GDM1 (cell line): ENCODE results near the gene VWA3A.
"Not testable (repeated sequence)": the region's sequence is repeated elsewhere in the genome, so short reads cannot be mapped to it uniquely, and the experiment has no call there.

Experiments
- DNase-seq: peaks from one replicate; lab custom pipeline; 2025; lab: John Stamatoyannopoulos, UW

Gene VWA3A

GRCh38 chr16:22132801-22133200 is 40.5 kb downstream of the VWA3A start:
- DNase-seq = no peak

- no peak for DNase-seq
These were observed 46.1 kb downstream of the VWA3A start for GRCh38 chr16:22138482-22138881.

DNA sequence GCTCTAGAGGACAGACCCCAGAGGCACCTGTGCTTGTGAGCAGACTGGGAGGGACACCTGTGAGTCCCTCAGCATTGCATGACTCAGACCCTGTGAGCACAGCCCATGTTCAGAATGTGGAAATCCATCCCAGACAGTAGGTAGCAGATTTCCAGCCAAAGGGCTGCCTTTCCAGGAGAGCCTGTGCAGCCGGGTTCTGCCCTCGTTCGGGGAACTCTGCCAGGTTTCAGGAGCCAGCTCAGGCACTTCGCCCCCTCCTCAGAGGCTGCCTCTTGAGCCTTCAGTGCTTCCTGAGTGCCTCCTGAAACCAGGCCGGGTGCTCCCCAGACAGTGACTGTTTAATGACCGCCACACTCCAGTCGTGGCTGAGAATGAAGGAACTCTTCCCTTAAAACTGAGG is 46.7 kb downstream of the VWA3A start:
- DNase-seq = no peak

DNA sequence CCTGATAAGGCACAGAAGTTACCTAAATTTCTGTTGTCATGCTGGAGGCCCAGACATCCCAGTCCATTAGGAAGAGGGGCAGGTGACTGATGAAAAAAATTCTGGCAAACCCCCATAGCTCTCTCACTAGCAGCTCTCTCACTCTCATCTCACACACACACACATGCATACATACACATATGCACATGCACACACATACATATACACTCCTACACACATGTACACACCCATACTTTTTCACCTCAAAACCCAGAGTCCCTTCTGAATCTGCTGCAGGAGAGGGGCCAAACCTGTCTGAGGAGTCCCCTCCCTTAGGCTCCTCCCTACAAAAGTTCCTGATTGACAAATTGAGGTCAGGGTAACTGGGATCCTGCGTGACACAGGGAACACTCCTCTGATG is 47.4 kb downstream of the VWA3A start:
- DNase-seq = no peak

DNA sequence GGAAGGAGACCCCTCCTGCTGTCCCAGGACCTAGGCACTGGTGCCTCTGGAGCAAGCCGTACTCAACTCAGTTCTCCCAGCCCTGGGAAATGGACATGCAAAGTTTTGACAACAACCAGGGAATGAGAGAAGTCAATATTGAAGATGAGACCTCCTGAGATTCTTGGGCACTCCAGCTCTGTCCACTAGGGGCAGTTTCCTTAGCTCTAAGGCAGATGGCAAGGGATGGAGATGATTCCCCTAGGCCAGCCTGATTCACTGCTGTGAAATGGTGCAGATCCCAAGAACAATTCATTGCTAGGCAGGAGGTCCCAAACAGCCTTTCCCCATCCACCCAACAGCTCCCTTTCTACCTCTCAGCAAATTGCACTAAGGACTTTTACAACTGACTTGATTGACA is 49.4 kb downstream of the VWA3A start:
- no peak for DNase-seq

DNA sequence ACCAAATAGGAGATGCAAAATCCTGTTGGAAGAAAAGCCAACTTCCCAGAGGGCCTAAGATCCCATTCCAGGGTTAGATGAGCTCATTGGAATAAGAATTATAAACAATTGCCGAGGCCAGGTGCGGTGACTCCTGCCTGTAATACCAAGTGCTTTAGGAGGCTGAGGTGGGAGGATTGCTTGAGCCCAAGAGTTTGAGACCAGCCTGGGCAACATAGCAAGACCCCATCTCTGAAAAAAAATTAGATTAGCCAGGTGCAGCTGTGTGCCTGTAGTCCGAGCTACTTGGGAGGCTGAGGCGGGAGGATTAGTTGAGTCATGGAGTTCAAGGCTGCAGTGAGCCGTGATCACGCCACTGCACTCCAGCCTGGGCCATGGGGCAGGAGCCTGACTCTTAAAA is 52.2 kb downstream of the VWA3A start:
- no peak for DNase-seq

- DNase-seq = no peak
These were observed 55.5 kb downstream of the VWA3A start for GRCh38 chr16:22147853-22148252.

DNA sequence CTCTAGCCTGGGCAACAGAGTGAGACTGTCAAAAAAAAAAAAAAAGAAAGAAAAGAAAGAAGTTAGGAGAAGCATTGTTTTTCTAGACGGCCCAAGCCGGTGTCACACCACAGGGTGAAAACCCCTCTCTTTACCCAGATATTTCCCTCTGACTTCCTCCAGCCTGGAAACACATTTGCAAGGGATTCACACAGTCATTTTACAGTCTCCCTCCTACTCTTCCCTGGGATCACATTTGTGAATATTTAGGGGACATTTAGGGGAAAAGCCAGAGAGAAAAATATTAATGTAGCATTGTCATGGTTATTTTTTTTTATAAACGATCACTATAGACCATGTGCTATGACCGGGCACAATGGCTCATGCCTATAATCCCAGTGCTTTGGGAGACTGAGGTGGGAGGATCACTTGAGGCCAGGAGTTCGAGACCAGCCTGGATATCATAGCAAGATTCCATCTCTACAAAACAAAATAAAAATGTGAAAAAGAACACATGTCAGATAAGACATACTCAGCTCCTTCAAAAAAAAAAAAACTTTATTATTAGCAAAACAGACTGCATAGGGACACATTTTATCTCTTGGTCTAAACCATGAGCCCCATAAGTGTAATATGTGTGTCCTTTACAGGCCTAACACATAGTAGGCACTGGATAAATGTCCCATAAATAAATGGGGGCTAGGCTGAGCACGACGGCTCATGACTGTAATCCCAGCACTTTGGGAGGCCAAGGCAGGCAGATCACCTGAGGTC is 59.1 kb downstream of the VWA3A start:
- DNase-seq = no peak

GRCh38 chr16:22152316-22152715 is 60.0 kb downstream of the VWA3A start:
- DNase-seq = no peak

DNA sequence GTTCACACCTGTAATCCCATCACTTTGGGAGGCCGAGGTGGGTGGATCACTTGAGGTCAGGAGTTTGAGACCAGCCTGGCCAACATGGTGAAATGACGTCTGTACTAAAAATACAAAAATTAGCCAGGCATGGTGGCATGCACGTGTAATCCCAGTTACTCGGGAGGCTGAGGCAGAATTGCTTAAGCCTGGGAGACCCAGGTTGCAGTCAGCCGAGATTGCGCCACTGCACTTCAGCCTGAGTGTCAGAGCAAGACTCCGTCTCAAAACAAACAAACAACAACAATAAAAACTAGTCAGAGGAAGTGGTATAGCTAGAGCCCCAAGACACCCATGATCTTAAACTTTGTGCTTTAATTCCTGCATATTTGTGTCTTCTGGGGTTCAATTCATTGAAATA is 60.7 kb downstream of the VWA3A start:
- DNase-seq = not testable (repeated sequence)

DNA sequence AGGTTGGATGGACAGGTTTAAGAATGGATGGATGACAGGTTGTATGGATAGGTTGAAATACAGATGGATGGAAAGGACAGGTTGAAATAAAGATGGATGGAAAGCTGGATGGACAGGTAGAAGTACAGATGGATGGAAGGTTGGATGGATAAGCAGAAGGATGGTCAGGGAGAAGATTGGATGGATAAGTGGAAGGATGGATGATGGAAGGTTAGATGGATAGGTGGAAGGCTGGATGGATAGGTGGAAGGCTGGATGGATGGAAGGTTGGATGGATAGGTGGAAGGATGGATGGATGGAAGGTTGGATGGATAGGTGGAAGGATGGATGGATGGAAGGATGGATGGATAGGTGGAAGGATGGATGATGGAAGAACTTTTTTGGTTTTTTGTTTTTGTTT is 69.1 kb downstream of the VWA3A start:
- DNase-seq = no peak

DNA sequence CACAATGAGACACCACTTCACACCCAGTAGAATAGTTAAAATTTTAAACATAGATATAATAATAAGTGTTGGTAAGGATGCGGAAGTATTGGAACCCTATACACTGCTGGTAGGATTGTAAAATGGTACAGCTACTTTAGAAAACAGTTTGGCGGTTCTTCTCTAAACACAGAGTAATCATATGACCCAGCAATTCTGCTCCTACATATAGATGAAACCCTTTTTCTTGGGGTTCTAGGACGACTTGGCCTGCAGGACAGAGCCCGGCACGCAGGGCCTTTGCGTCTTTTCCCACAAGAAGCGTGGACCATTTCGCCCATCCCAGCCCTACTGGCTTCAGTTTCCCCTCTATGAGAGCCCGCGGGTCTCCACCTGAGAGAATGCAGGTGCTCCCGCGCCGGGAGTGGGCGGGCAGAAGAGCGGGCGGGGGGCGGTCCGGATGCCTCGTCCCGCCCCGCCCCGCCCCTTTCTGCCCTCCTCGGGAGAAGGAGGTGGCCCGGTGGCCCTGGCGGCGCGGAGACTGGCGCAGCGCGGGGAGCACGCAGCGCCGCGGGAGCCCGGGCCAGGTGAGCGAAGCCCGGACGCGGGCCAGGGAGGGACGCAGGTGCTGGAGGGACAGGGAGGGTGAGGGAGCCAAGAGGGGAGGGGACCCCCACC is 69.8 kb downstream of the VWA3A start, which contains the start of gene SDR42E2:
SDR42E2 (plus strand) TSS at position 508 of the 657 bp plus-strand sequence. CDS start 3,077 bp downstream, outside the sequence.
- DNase-seq = no peak

- no peak for DNase-seq
These were observed 70.3 kb downstream of the VWA3A start for GRCh38 chr16:22162656-22163009.

DNA sequence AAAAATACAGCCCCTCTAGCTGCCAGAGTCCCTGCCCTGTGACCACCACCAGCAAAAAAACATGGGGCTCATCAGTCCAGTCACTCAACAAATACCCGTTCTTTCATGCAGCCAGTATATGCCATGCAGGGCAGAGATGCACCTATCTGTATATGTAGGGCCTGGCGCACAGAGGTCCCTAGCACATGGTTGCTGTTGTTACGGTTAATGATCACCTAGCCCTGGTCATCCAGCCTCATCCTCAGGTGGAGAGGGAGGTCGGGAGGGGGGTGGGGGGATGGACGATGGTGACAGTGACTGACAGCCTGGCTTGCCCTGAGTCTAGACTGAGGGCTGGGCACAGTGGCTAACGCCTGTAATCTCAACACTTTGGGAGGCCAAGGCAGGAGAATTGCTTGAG is 71.5 kb downstream of the VWA3A start:
- DNase-seq = no peak

GRCh38 chr16:22164482-22164881 is 72.1 kb downstream of the VWA3A start:
- DNase-seq = no peak

GRCh38 chr16:22165508-22166285 is 73.4 kb downstream of the VWA3A start:
- DNase-seq = no peak

GRCh38 chr16:22171953-22172352 is 79.6 kb downstream of the VWA3A start:
- no peak for DNase-seq

DNA sequence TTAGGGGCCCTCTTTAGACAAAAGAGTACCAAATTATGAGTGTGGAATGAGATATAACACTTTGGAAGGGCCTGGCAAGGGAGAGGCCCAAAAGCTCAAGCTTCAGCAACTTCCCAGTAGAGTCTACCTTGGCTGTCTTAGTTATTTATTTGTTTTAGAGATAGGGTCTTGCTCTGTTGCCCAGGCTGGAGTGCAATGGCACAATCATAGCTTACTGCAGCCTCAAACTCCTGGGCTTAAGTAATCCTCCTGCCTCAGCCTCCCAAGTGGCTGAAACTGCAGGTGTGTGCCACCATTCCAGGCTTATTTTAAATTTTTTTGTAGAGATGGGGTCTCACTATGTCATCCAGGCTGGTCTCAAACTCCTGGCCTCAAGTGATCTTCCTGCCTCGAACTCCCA is 80.3 kb downstream of the VWA3A start:
- not testable (repeated sequence) for DNase-seq

DNA sequence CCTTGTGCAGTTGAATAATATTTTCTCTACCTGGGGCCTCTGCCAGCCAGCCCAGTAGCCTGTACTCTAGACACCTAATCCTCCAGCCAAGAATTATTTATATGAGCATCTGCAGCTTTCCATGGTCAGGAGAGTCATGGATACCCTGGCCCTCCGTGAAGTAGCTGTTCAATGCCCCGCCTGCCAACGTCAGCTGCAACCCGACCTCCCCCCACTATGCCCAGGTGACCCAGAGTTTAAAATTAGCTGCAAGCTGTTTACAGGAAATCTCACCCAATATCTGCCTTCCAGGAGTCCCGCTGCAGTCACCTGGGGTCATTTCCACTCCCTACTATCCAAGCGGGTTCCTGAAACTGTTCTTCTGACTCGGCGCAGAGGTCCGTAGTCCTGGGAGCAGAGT is 82.3 kb downstream of the VWA3A start:
- no peak for DNase-seq

GRCh38 chr16:22177968-22178930 is 85.9 kb downstream of the VWA3A start:
- DNase-seq = no peak

- DNase-seq = no peak
These were observed 89.1 kb downstream of the VWA3A start for GRCh38 chr16:22181426-22181825.

GRCh38 chr16:22181843-22182242 is 89.5 kb downstream of the VWA3A start:
- DNase-seq = no peak
